Osteoblast (primary cell): ENCODE measurements around the gene ADGRG1. TPM values are rescaled to one million over a fixed set of nuclear protein-coding genes. Genes with fewer than 3 reads are reported as not detected.
"Not testable (repeated sequence)": the region's sequence is repeated elsewhere in the genome, so short reads cannot be mapped to it uniquely, and the experiment has no call there.

Source experiments
- DNase-seq: peaks from one replicate; pipeline ENCODE4 v3.0.0; 2011; ENCODE audit warnings: low spot score, mixed read lengths; ENCODE audit not compliant: insufficient read length; ENCODE audit errors: missing footprints
- H2AFZ ChIP-seq: 2 replicates; pipeline ENCODE4 v1.6.0; 2011; ENCODE audit warnings: mild to moderate bottlenecking, low read length
- H3K27ac ChIP-seq: 2 replicates; pipeline ENCODE4 v1.5.1; 2011; ENCODE audit warnings: mild to moderate bottlenecking, low read depth, low read length, moderate library complexity
- H3K27me3 ChIP-seq: 2 replicates; pipeline ENCODE4 v1.6.0; 2012; ENCODE audit warnings: mild to moderate bottlenecking, control low read depth, inconsistent platforms, low read length, moderate library complexity; ENCODE audit not compliant: insufficient read depth
- H3K36me3 ChIP-seq: 2 replicates; pipeline ENCODE4 v1.5.1; 2011; ENCODE audit warnings: mild to moderate bottlenecking, low read length, control low read depth, moderate library complexity; ENCODE audit not compliant: insufficient read depth
- H3K4me1 ChIP-seq: 2 replicates; pipeline ENCODE4 v1.5.1; 2011; ENCODE audit warnings: mild to moderate bottlenecking, low read length, control low read depth, moderate library complexity; ENCODE audit not compliant: insufficient read depth
- H3K4me2 ChIP-seq: 2 replicates; pipeline ENCODE4 v1.6.0; 2011; ENCODE audit warnings: mild to moderate bottlenecking, low read length; ENCODE audit not compliant: insufficient read depth
- H3K4me3 ChIP-seq: fragments of 200-600 bp; sonication (generic); 3 replicates; pipeline ENCODE4 v1.5.1; 2012; ENCODE audit warnings: mild to moderate bottlenecking, low read length, inconsistent platforms; ENCODE audit not compliant: insufficient read depth
- H3K79me2 ChIP-seq: 2 replicates; pipeline ENCODE4 v1.6.0; 2012; ENCODE audit warnings: mild to moderate bottlenecking, low read length, control low read depth, inconsistent platforms; ENCODE audit not compliant: insufficient read depth
- H3K9me3 ChIP-seq: 2 replicates; pipeline ENCODE4 v1.5.1; 2011; ENCODE audit warnings: low read depth, low read length, control low read depth
- H4K20me1 ChIP-seq: 2 replicates; pipeline ENCODE4 v1.6.0; 2012; ENCODE audit warnings: mild to moderate bottlenecking, low read length, control low read depth; ENCODE audit not compliant: insufficient read depth
- CTCF ChIP-seq: IDR thresholded peaks from 2 replicates; pipeline ENCODE4 v1.5.1; 2011; ENCODE audit warnings: mild to moderate bottlenecking, low read depth, low read length, moderate library complexity; ENCODE audit errors: extremely low read depth
- total RNA-seq: library from RNA; depleted of rRNA; stranded (reverse); fragments of >200 nt; gene quantifications from 2 replicates; pipeline ENCODE4 v1.2.3, GENCODE V29; 2012

The ADGRG1 gene
- total RNA-seq, 1 donor, result 0.72 TPM

- H2AFZ ChIP-seq, result no peak overlapping the region
- no peak overlapping the region for H3K4me2 ChIP-seq
- H3K4me3 ChIP-seq, result no peak overlapping the region
- H3K79me2 ChIP-seq, result no peaks in the 10 kb centered on the region
- no peak overlapping the region for H3K27ac ChIP-seq
- no peaks in the 10 kb centered on the region for H3K9me3 ChIP-seq
- peaks cover 16% of the 10 kb centered on the region for H3K4me1 ChIP-seq
- no peak for DNase-seq
- TF ChIP-seq CTCF, result no peak
- H4K20me1 ChIP-seq, result no peaks in the 10 kb centered on the region
- H3K36me3 ChIP-seq, result no peaks in the 10 kb centered on the region
- H3K27me3 ChIP-seq, result peaks cover 10% of the 10 kb centered on the region
Measured at GRCh38 chr16:57592591-57593003, 35.8 kb upstream of the ADGRG1 start.

GRCh38 chr16:57593021-57593420, 35.4 kb upstream of the ADGRG1 start:
- Histone ChIP-seq H3K36me3 (no peaks in the 10 kb centered on the region), H2AFZ (no peak overlapping the region), H3K4me3 (no peak overlapping the region), H4K20me1 (no peaks in the 10 kb centered on the region), H3K27me3 (peaks cover 10% of the 10 kb centered on the region), H3K4me1 (peaks cover 16% of the 10 kb centered on the region), H3K4me2 (no peak overlapping the region), H3K79me2 (no peaks in the 10 kb centered on the region), H3K27ac (no peak overlapping the region), H3K9me3 (no peaks in the 10 kb centered on the region)
- TF ChIP-seq CTCF, result no peak
- peak; percentile 74 for DNase-seq

GRCh38 chr16:57593990-57594389, 34.4 kb upstream of the ADGRG1 start:
- Histone ChIP-seq H3K4me1 (peaks cover 16% of the 10 kb centered on the region), H3K27ac (no peak overlapping the region), H3K4me2 (no peak overlapping the region), H3K79me2 (no peaks in the 10 kb centered on the region), H3K4me3 (no peak overlapping the region), H3K9me3 (no peaks in the 10 kb centered on the region), H4K20me1 (no peaks in the 10 kb centered on the region), H3K36me3 (no peaks in the 10 kb centered on the region), H3K27me3 (peaks cover 15% of the 10 kb centered on the region), H2AFZ (no peak overlapping the region)
- DNase-seq, result no peak
- TF ChIP-seq CTCF, result no peak

GRCh38 chr16:57594531-57595031, 33.8 kb upstream of the ADGRG1 start:
- no peaks in the 10 kb centered on the region for H3K9me3 ChIP-seq
- no peak overlapping the region for H2AFZ ChIP-seq
- no peak overlapping the region for H3K4me3 ChIP-seq
- no peaks in the 10 kb centered on the region for H3K79me2 ChIP-seq
- H3K4me1 ChIP-seq, result peaks cover 16% of the 10 kb centered on the region
- no peak overlapping the region for H3K27ac ChIP-seq
- no peaks in the 10 kb centered on the region for H4K20me1 ChIP-seq
- no peaks in the 10 kb centered on the region for H3K36me3 ChIP-seq
- no peak for DNase-seq
- no peak overlapping the region for H3K4me2 ChIP-seq
- H3K27me3 ChIP-seq, result peaks cover 16% of the 10 kb centered on the region
- no peak for TF ChIP-seq CTCF

- H3K4me1 ChIP-seq, H3K4me2 ChIP-seq, H3K27ac ChIP-seq, H2AFZ ChIP-seq, H3K4me3 ChIP-seq, H3K36me3 ChIP-seq, H4K20me1 ChIP-seq, H3K9me3 ChIP-seq, DNase-seq, H3K79me2 ChIP-seq: not testable (repeated sequence)
- peaks cover 18% of the 10 kb centered on the region for H3K27me3 ChIP-seq
Measured at GRCh38 chr16:57596234-57596633, 32.2 kb upstream of the ADGRG1 start.
